ENCODE data around the gene ST3GAL4.
A peak's percentile ranks its signal among the peaks of the same experiment; 100 is the strongest.
"Not testable (repeated sequence)": the region's sequence is repeated elsewhere in the genome, so short reads cannot be mapped to it uniquely, and the experiment has no call there.

ST3GAL4 gene

GRCh38 chr11:126346586-126346940, 8.9 kb upstream of the ST3GAL4 start:
- no peak for DNase-seq (ENCODE audit: low read depth)

- DNase-seq (ENCODE audit: low read depth), result not testable (repeated sequence)
These were observed 8.5 kb upstream of the ST3GAL4 start for GRCh38 chr11:126346946-126347345.

GRCh38 chr11:126347751-126348668, 7.5 kb upstream of the ST3GAL4 start:
- DNase-seq (ENCODE audit: low read depth), result no peak

GRCh38 chr11:126348806-126349582, 6.5 kb upstream of the ST3GAL4 start:
- DNase-seq (ENCODE audit: low read depth), result peak; percentile 72

GRCh38 chr11:126350836-126351235, 4.7 kb upstream of the ST3GAL4 start:
- no peak for DNase-seq (ENCODE audit: low read depth)

- no peak for DNase-seq (ENCODE audit: low read depth)
These were observed 3.3 kb upstream of the ST3GAL4 start for GRCh38 chr11:126352163-126352562.

- DNase-seq (ENCODE audit: low read depth), result peak; percentile 82
These were observed 2.3 kb upstream of the ST3GAL4 start for GRCh38 chr11:126352934-126353801.

- DNase-seq (ENCODE audit: low read depth), result no peak
These were observed 709 bp upstream of the ST3GAL4 start for GRCh38 chr11:126354631-126355323.

GRCh38 chr11:126355926-126356897, 726 bp downstream of the ST3GAL4 start:
- peak; percentile 83 for DNase-seq (ENCODE audit: low read depth)

- no peak for DNase-seq (ENCODE audit: low read depth)
These were observed 1.8 kb downstream of the ST3GAL4 start for GRCh38 chr11:126357055-126357962.

GRCh38 chr11:126357969-126358762, 2.7 kb downstream of the ST3GAL4 start:
- DNase-seq (ENCODE audit: low read depth), result no peak

- no peak for DNase-seq (ENCODE audit: low read depth)
These were observed 3.3 kb downstream of the ST3GAL4 start for GRCh38 chr11:126358763-126359160.

- DNase-seq (ENCODE audit: low read depth), result peak; percentile 89
These were observed 4.1 kb downstream of the ST3GAL4 start for GRCh38 chr11:126359431-126360048.

GRCh38 chr11:126360049-126360446, 4.6 kb downstream of the ST3GAL4 start:
- DNase-seq (ENCODE audit: low read depth), result no peak

GRCh38 chr11:126361400-126361799, 5.9 kb downstream of the ST3GAL4 start:
- no peak for DNase-seq (ENCODE audit: low read depth)

- DNase-seq (ENCODE audit: low read depth), result no peak
These were observed 7.6 kb downstream of the ST3GAL4 start for GRCh38 chr11:126362879-126363655.

GRCh38 chr11:126363706-126364248, 8.3 kb downstream of the ST3GAL4 start:
- no peak for DNase-seq (ENCODE audit: low read depth)
